ENCODE results near the gene IP6K3. TPM values are rescaled to one million over a fixed set of nuclear protein-coding genes. Genes with fewer than 3 reads are reported as not detected.

IP6K3 gene
- polyA plus RNA-seq, 1 donor (not counting 4 experiments of a cell fraction or from before 2014, with no cell fraction given) = not detected

DNA sequence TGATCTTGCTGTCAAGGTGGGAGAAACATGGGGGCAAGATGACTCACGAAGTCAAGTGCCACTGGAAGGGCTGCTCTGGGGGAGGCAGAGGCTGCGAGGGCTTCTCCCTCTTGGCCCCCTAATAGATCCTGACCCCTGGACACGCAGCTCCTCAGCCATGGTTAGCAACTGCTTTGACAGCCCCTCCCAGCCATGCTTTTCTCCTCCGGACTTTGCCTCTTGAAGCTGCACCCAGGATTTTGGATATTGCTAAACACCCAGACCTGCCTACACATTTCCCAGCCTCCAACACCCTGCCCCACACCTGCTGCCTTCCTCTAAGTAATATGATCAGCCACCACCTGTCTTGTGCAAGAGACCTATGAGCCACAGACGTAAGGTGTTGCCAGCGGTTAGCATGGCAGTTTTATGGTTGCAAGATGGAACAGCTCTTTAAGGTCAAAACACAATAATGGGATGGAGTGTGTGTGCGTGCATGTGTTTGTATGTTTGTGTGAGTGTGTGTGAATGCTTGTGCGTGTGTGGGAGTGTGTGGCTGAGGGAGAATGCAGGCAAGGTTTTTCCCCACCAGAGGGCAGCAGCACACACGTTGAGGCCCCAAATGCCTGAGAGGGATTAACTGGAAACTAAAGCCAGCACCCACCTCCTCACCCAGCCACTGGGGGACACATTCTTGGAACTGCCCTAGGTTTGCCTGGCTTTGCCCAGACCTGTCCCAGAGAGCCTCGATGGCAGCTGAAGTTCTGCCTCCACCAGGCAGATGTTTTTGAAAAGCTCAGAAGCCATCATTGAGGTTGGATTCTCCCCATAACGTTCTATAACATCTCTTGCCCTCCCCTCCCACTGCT is 2.5 kb downstream of the IP6K3 start:
- dilution Hi-C loops (cut with MboI; ENCODE audit: extremely low pct_ligation_motif_present, low sequenced_read_pairs) = no loop called here
- H3K4me1 ChIP-seq (ENCODE audit: control insufficient read depth, extremely low read depth, insufficient read depth, low read length) = peaks cover 16% of the 10 kb centered on the region
- H3K27ac ChIP-seq (ENCODE audit: control insufficient read depth, insufficient read depth, low read length) = no peak overlapping the region
- H3K27me3 ChIP-seq (ENCODE audit: control insufficient read depth, extremely low read depth, insufficient read depth, low read length) = peaks cover 5% of the 10 kb centered on the region
- no peaks in the 10 kb centered on the region for H4K20me1 ChIP-seq (ENCODE audit: control insufficient read depth, extremely low read depth, insufficient read depth, low read length)
- peak overlapping the region; percentile 50 for H3K4me2 ChIP-seq (ENCODE audit: control insufficient read depth, extremely low read depth, insufficient read depth, low read depth, low read length)
- peak overlapping the region; percentile 46 for H2AFZ ChIP-seq (ENCODE audit: control insufficient read depth, low read length)
- H3K79me2 ChIP-seq (ENCODE audit: control insufficient read depth, insufficient read depth, low read length) = no peaks in the 10 kb centered on the region
- peak overlapping the region; percentile 6 for H3K9ac ChIP-seq (ENCODE audit: control insufficient read depth, extremely low read depth, insufficient read depth, low read length)
- FAIRE-seq (peak; percentile 90), DNase-seq (ENCODE audit: low read depth, low spot score) (peak; percentile 65)
- H3K9me1 ChIP-seq (ENCODE audit: control insufficient read depth, extremely low read depth, insufficient read depth, low read length) = peaks cover 2% of the 10 kb centered on the region
- H3K36me3 ChIP-seq (ENCODE audit: control insufficient read depth in 2 of 2, extremely low read depth in 1 of 2, insufficient read depth in 2 of 2, low read length in 2 of 2) = no peaks in the 10 kb centered on the region
- H3K9me3 ChIP-seq (ENCODE audit: control insufficient read depth, low read depth, low read length) = no peaks in the 10 kb centered on the region
- no peak overlapping the region for H3K4me3 ChIP-seq (ENCODE audit: control insufficient read depth in 2 of 3, extremely low read depth in 1 of 3, insufficient read depth in 2 of 3, low read depth in 1 of 3, low read length in 3 of 3)
- no peak for TF ChIP-seq EZH2 (IDR thresholded peaks at IDR 0.05; ENCODE audit: low read length)
- TF ChIP-seq, protein P1, sequence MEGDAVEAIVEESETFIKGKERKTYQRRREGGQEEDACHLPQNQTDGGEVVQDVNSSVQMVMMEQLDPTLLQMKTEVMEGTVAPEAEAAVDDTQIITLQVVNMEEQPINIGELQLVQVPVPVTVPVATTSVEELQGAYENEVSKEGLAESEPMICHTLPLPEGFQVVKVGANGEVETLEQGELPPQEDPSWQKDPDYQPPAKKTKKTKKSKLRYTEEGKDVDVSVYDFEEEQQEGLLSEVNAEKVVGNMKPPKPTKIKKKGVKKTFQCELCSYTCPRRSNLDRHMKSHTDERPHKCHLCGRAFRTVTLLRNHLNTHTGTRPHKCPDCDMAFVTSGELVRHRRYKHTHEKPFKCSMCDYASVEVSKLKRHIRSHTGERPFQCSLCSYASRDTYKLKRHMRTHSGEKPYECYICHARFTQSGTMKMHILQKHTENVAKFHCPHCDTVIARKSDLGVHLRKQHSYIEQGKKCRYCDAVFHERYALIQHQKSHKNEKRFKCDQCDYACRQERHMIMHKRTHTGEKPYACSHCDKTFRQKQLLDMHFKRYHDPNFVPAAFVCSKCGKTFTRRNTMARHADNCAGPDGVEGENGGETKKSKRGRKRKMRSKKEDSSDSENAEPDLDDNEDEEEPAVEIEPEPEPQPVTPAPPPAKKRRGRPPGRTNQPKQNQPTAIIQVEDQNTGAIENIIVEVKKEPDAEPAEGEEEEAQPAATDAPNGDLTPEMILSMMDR (optimal IDR thresholded peaks at IDR 0.05 in 1 of 3, IDR thresholded peaks at IDR 0.05 in 1 of 3, conservative IDR thresholded peaks at IDR 0.05 in 1 of 3; ENCODE audit: extremely low read depth in 1 of 3, insufficient read depth in 2 of 3, low read length in 3 of 3) = peak in 2 of 3 experiments; percentile 94 to 99

GRCh38 chr6:33742837-33743236 is 3.9 kb downstream of the IP6K3 start:
- dilution Hi-C loops (cut with MboI; ENCODE audit: extremely low pct_ligation_motif_present, low sequenced_read_pairs) = no loop called here
- H3K36me3 ChIP-seq (ENCODE audit: control insufficient read depth in 2 of 2, extremely low read depth in 1 of 2, insufficient read depth in 2 of 2, low read length in 2 of 2) = no peaks in the 10 kb centered on the region
- no peak overlapping the region for H2AFZ ChIP-seq (ENCODE audit: control insufficient read depth, low read length)
- no peaks in the 10 kb centered on the region for H4K20me1 ChIP-seq (ENCODE audit: control insufficient read depth, extremely low read depth, insufficient read depth, low read length)
- peaks cover 2% of the 10 kb centered on the region for H3K9me1 ChIP-seq (ENCODE audit: control insufficient read depth, extremely low read depth, insufficient read depth, low read length)
- H3K27me3 ChIP-seq (ENCODE audit: control insufficient read depth, extremely low read depth, insufficient read depth, low read length) = peaks cover 5% of the 10 kb centered on the region
- no peak for DNase-seq (ENCODE audit: low read depth, low spot score)
- no peak for TF ChIP-seq EZH2 (IDR thresholded peaks at IDR 0.05; ENCODE audit: low read length)
- TF ChIP-seq, protein P1 (optimal IDR thresholded peaks at IDR 0.05 in 1 of 3, IDR thresholded peaks at IDR 0.05 in 1 of 3, conservative IDR thresholded peaks at IDR 0.05 in 1 of 3; ENCODE audit: extremely low read depth in 1 of 3, insufficient read depth in 2 of 3, low read length in 3 of 3) = no peak
- no peak overlapping the region for H3K27ac ChIP-seq (ENCODE audit: control insufficient read depth, insufficient read depth, low read length)
- H3K9ac ChIP-seq (ENCODE audit: control insufficient read depth, extremely low read depth, insufficient read depth, low read length) = no peak overlapping the region
- no peak for FAIRE-seq
- no peaks in the 10 kb centered on the region for H3K79me2 ChIP-seq (ENCODE audit: control insufficient read depth, insufficient read depth, low read length)
- H3K4me2 ChIP-seq (ENCODE audit: control insufficient read depth, extremely low read depth, insufficient read depth, low read depth, low read length) = no peak overlapping the region
- H3K4me3 ChIP-seq (ENCODE audit: control insufficient read depth in 2 of 3, extremely low read depth in 1 of 3, insufficient read depth in 2 of 3, low read depth in 1 of 3, low read length in 3 of 3) = no peak overlapping the region
- no peaks in the 10 kb centered on the region for H3K9me3 ChIP-seq (ENCODE audit: control insufficient read depth, low read depth, low read length)
- H3K4me1 ChIP-seq (ENCODE audit: control insufficient read depth, extremely low read depth, insufficient read depth, low read length) = peaks cover 16% of the 10 kb centered on the region

Data from keratinocyte (primary cell).